ENCODE measurements around the gene ERI3. TPM values are rescaled to one million over a fixed set of nuclear protein-coding genes. Genes with fewer than 3 reads are reported as not detected.

The ERI3 gene
- total RNA-seq, 1 donor from 2014 or later, result 58.3 TPM

DNA sequence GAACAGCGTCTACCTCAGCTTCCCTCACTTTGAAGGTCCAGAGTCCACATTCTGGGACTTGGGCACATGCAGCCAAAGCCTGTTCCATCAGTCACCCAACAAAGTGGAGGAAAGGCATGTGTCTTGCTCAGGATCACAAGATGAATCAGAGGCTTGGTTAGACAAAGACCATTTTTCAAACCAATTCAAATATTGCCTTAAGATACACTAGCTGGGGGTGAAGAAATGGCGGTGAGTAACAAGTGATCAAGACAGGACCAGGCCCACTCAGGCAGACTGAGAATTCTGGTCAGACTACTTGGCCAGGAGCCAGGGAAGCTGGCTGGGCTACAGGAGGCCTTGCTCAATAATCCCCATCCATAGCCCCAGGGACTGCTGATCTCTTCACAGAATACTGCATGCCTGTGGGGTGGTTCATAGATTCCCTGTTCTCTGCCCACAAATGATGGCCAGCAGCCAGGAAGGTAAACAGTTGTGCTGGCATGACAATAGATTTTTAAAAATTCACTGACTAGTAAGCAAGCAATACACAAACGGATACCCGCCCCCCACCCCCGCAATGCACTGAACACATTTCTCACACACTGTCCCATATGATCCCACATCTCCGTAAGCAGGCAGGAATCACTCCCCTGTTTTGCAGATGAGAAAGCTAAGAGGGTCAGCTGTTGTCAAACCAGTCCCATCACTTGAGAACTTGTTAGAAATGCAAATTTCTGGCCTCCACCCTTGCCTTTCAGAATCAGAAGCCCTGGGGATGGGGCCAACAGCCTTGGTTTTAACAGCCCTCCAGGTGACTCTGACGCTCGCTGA is 27.2 kb downstream of the ERI3 start:
- H3K27me3 Mint-ChIP-seq (ENCODE audit: low read depth, unreplicated experiment), result no peaks in the 10 kb centered on the region
- peak overlapping the region; percentile 72 for H3K4me2 ChIP-seq (ENCODE audit: low read length)

GRCh38 chr1:44326821-44327465 is 28.1 kb downstream of the ERI3 start:
- Histone ChIP-seq H3K27me3 (ENCODE audit: insufficient read depth, low read length) (no peaks in the 10 kb centered on the region), H2AFZ (ENCODE audit: low read depth, low read length) (no peak overlapping the region), H3K9ac (ENCODE audit: low read length) (peak overlapping the region; percentile 62), H3K27ac (ENCODE audit: low read depth, low read length) (peak overlapping the region; percentile 92), H3K36me3 (ENCODE audit: insufficient read depth, low read length) (no peaks in the 10 kb centered on the region), H3K9me3 (ENCODE audit: insufficient read depth, low read depth, low read length) (no peaks in the 10 kb centered on the region), H3K79me2 (ENCODE audit: insufficient read depth, low read length) (peaks cover 18% of the 10 kb centered on the region), H3K4me3 (ENCODE audit: insufficient read depth, low read depth, low read length) (no peak overlapping the region), H4K20me1 (ENCODE audit: insufficient read depth, low read length) (peaks cover 14% of the 10 kb centered on the region), H3K4me1 (ENCODE audit: insufficient read depth, low read length) (peaks cover 37% of the 10 kb centered on the region), H3K4me2 (ENCODE audit: low read length) (peak overlapping the region; percentile 70)
- no peaks in the 10 kb centered on the region for H3K9me3 Mint-ChIP-seq (ENCODE audit: unreplicated experiment)
- H3K4me1 Mint-ChIP-seq (ENCODE audit: low read depth, unreplicated experiment), result peaks cover 42% of the 10 kb centered on the region
- no peaks in the 10 kb centered on the region for H3K27me3 Mint-ChIP-seq (ENCODE audit: low read depth, unreplicated experiment)
- H3K27ac Mint-ChIP-seq (ENCODE audit: unreplicated experiment), result peak overlapping the region; percentile 93
- no peak overlapping the region for H3K4me3 Mint-ChIP-seq (ENCODE audit: unreplicated experiment)
- DNase-seq (ENCODE audit: low read depth), result no peak
- TF ChIP-seq EZH2 (IDR thresholded peaks at IDR 0.05; ENCODE audit: insufficient read depth, low read length) (no peak), CTCF (IDR thresholded peaks at IDR 0.05; ENCODE audit: insufficient read depth, low read depth, low read length) (no peak)
- H3K36me3 Mint-ChIP-seq (ENCODE audit: low read depth, unreplicated experiment), result peaks cover 12% of the 10 kb centered on the region
- FAIRE-seq, result no peak

More for the DNA sequence above, 27.2 kb downstream of the ERI3 start:
- DNase-seq (ENCODE audit: low read depth) (peak; percentile 100), FAIRE-seq (peak; percentile 97)
- Mint-ChIP-seq H3K27ac (ENCODE audit: unreplicated experiment) (peak overlapping the region; percentile 93), H3K4me3 (ENCODE audit: unreplicated experiment) (peak overlapping the region; percentile 57), H3K9me3 (ENCODE audit: unreplicated experiment) (no peaks in the 10 kb centered on the region), H3K36me3 (ENCODE audit: low read depth, unreplicated experiment) (peaks cover 14% of the 10 kb centered on the region), H3K4me1 (ENCODE audit: low read depth, unreplicated experiment) (peaks cover 42% of the 10 kb centered on the region)
- TF ChIP-seq EZH2 (IDR thresholded peaks at IDR 0.05; ENCODE audit: insufficient read depth, low read length) (no peak), CTCF (IDR thresholded peaks at IDR 0.05; ENCODE audit: insufficient read depth, low read depth, low read length) (no peak)
- H3K4me1 ChIP-seq (ENCODE audit: insufficient read depth, low read length), result peaks cover 37% of the 10 kb centered on the region
- H3K36me3 ChIP-seq (ENCODE audit: insufficient read depth, low read length), result no peaks in the 10 kb centered on the region
- H3K27me3 ChIP-seq (ENCODE audit: insufficient read depth, low read length), result no peaks in the 10 kb centered on the region
- H3K27ac ChIP-seq (ENCODE audit: low read depth, low read length), result peak overlapping the region; percentile 92
- peaks cover 18% of the 10 kb centered on the region for H3K79me2 ChIP-seq (ENCODE audit: insufficient read depth, low read length)
- H2AFZ ChIP-seq (ENCODE audit: low read depth, low read length), result no peak overlapping the region
- no peak overlapping the region for H3K4me3 ChIP-seq (ENCODE audit: insufficient read depth, low read depth, low read length)
- peaks cover 12% of the 10 kb centered on the region for H4K20me1 ChIP-seq (ENCODE audit: insufficient read depth, low read length)
- H3K9ac ChIP-seq (ENCODE audit: low read length), result peak overlapping the region; percentile 63
- H3K9me3 ChIP-seq (ENCODE audit: insufficient read depth, low read depth, low read length), result no peaks in the 10 kb centered on the region
